HG03520 (cell line): ENCODE data around the gene NUB1.

Experiments
- ATAC-seq: cut with Tn5 transposase; IDR thresholded peaks from one replicate; pipeline ENCODE4 v1.9.1; 2021; ENCODE audit warnings: mild to moderate bottlenecking, moderate library complexity; ENCODE audit not compliant: unreplicated experiment

The NUB1 gene

DNA sequence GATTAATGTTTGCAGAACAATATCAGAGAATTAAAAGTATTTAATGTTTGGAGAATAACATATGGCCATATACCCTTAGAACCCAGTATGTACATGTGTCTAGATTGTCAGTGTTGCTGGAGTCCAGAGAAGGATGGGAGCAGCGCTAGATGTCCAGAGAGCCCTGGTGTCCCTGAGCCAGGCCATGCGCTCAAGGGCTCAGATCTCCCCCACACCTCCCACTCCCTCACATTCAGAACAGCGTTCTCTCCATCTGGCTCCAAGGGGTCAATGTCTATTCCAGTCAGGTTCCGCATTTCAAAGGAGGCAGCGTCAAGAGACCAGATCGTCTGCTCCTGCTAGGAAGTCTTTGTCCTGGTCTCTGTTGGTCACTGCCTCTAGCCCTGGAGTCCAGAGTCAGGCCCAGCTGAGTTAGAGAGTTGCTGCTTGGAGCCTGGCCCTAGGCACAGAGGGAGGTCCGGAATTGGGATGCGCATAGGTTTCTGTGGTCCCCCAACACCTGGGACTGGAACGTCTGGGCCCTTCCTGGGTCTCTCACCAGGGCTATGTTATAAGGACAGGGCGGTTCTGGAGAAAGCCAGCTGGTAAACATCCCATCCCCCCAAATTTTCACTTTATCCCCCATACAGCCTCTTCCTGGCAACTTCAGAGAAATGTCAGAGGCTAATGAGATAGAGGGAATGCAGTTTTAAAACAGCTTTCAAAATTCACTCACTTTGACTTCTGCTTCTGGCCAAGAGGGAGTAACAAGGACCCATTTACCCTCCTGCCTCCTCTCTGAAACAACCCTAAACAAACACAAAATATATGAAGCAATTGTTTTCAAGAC, 74.7 kb downstream of the NUB1 start:
- ATAC-seq = no peak

DNA sequence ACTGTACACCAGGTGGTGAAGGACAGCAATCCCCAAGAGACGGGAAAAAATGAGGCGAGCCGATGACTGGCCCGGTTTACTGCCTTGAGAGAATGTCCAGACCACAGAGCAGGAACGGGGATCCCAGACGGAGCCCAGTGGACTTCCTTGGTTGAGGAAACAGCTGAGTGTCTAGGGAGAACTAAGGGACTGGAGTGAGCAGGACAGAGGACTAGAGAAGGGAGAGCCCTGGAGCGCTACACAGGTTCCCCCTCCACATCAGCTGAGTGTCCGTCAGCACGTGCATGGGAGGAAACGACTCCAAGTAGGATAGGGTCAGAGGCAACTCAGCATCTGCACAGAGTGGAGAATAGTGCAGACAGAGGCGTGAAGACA, 75.3 kb downstream of the NUB1 start:
- ATAC-seq = no peak

DNA sequence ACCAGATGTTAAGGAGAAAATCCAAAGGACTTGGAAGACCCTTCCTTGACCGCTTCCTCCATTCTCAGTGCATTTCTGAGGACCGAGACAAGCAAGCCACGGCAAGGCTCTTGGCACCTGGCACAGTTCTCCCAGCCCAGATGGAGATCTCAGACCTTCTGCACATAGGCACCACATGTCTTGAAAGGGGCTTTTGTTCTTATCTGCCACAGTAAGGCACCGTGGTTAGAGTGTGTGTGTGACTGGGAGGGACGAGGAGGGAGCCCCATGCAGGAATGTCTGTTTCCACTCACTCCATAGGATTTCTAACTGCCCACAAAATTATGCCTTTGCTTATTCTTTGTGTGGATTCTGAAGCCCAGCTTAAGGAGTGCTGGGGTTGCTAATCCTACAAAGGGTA, 78.5 kb downstream of the NUB1 start:
- ATAC-seq = no peak

DNA sequence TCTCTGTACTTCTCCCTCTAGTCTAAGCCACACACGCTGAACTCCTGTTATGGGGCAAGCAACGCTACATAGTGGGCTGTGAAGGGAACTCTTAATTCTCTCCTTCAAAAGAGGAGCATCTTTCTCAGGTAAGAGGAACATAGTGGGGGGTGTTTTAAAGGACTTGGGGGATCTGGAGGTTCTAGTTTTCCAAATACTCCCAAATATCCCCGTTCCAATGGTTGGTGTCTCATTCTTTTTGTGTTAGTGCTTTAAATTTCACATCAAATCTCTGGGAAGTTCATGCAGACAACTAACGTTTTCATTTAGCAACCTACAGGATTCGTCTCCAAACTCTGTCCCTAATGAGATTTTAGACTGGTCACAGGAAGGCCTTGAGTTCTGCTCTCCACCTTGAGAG, 80.6 kb downstream of the NUB1 start:
- ATAC-seq = no peak

DNA sequence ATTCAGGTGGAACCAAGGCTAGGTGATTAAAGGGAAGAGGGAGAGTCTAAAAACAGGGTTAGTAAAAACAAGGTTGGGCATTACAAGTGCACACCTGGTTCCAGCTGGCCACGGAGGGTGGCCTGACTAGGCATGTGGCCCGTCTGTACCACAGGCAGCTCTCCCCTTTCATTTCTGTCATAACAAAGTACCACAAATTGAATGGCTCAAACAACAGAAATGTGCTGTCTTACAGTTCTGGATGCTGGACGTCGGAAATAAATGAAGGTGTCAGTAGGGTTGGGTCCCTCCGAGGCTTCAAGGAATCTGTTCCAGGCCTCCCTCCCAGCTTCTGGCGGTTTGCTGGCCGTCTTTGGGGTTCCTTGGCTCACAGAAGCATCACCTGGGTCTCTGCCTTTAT, 81.6 kb downstream of the NUB1 start:
- no peak for ATAC-seq

DNA sequence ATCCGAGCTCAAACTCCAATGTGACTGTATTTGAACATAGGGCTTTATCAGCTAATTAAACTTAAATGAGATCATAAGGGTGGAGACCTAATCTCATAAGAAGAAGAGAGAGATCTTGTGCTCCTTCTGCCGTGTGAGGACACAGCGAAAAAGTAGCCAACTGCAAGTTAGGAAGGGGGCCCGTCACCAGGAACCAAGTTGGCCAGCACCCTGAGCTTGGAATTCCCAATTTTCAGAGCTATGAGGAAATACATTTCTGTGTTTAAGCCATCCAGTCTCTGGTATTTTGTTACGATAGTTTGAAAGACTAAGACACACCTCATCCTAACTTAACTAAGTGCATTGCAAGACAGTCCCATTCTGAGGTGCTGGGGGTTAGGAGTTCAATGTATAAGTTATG, 82.3 kb downstream of the NUB1 start:
- ATAC-seq = no peak

DNA sequence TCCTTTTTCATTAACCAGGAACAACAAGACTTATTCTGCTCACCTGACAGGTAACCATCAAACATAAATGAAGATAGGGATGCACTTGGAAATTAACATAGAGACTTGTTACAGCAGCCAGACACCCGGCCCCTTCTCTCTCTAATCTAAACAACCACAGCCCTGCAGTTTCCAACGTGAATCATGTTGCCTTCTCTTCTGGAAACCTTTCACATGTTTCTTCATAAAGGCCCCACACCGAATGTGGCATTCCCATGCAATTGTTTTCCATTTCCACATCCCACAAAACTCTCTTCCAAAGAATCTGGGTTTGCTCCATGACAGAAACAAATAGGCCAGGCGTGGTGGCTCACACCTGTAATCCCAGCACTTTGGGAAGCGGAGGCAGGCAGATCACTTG, 83.2 kb downstream of the NUB1 start:
- ATAC-seq = no peak

DNA sequence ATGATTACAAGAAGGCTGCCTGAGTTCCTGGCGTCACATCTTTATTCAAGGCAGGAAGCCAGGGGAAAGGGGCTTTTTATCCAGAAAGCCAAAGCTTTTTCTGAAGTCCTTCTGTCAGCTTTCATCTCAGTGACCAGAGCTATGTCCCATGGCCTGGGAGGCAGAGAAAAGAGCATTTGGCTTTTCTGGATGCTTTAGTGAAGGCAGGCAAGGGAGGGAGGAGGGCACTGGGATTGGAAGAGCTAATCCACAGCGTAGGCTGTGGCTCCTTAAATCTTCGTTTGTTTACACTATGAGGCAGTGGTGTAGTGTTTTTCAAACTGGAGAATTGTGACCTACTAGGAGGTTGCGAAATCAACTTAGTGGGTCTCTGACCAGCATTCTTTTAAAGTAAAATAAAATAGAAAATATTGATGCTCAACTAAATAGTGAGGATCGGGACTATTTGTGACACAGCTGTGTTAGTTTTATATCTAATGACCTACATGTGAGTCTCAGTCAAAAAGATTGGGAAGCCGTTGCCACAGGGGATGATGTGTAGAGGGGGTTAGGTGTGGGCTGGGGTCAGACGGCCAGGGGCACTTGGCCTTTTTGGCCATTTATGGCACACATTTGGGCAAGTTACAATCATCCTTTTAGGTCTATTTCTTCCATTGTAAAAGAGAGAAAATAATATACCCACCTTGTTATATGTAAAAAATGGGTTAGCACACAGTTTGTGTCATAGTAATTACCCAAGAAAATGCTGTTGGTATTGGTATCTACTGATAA, 84.2 kb downstream of the NUB1 start:
- no peak for ATAC-seq

DNA sequence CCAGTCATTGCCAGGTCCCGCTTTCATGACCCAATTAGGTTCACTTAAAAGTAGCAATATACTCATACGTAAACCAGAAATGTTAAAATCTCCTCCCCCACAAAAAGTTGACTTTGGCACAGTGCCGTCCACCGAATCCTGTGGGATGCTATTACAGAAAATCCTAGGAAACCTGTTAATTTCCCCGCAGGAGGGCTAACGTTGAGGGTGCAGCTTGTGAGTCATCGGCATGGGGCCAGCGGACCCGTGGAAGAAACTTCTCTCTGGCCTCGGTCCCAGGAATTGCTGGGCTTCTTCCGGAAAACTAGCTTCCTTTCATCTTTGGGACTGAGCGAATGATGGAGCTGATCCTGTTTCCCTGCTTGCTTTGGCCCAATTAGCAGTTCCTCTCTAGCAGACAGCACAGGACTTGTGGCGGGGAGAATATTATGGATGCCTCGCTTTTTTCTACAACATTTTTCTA, 84.9 kb downstream of the NUB1 start:
- no peak for ATAC-seq

DNA sequence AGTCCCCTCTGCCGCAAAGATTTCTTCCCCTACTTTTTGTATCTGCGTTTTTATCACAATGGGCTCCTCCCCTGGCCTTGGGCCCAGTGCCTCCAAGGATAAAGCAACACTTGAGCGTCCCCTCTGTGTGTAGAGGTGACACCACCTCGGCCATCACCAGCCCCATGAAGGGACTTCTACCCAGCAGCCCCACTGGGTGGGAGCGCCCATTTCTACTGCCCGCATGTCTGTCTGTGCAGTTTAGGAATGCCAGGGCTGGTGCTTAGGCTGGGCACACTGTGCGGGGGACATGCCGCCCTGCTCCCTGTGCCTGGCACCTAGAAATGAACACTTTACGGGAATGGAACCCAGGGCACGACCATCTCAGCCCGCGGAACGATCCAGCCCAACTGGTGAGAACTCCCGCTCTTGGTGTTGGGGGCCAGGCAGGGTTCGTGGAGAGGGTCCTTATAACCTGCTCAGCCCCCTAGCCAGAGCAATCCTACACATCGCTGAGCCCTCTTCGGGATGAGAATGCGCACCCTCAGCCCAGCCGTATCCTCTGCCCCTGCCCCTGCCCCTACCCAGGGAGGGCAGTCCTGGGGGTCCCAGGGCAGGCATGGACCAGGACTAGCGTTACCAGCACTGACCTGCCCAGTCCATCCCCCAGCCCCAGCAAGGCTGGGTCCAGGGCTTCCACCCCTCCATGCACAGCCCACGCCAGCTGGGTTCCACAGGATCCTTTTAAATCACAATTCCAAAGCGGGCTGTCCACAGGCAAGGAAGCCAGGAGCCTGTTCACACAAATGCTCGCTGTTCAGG, 85.5 kb downstream of the NUB1 start:
- ATAC-seq = no peak

DNA sequence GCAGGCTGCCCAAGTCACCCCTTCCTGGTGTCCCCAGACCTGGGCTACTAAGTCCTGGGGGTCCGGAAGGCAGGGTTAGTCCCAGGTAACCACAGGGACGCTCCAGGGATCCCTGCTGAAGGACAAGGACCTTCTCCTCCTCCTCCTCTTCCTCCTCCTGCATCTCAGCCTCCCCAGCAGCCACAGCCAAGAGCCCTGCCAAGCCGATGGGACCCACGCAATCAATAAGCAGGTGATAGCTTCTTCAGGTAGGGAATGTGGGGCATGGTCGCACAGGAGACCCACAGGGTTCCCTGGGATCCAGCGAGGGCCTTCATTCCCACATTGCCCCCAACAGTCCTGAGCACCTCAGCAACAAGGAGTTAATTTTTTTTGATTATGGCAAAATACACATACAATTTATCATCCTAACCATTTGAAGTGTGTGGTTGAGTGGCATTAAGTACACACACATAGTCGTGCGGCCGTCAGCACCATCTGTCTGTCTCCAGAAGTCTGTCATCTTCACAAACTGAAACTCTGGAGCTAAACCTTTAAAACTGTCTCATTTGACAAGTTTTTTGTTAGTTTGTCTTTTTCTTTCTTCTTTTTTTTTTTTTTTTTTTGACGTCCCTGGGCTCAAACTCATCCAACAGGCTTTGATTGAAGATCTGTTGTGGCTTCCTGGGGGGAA, 86.2 kb downstream of the NUB1 start:
- ATAC-seq = no peak
